ENCODE data around the gene CSNK1G3. TPM values are rescaled to one million over a fixed set of nuclear protein-coding genes. Genes with fewer than 3 reads are reported as not detected.

The CSNK1G3 gene
- total and polyA plus RNA-seq, 2 experiments from 2014 or later = 19.6 to 65.1 TPM

DNA sequence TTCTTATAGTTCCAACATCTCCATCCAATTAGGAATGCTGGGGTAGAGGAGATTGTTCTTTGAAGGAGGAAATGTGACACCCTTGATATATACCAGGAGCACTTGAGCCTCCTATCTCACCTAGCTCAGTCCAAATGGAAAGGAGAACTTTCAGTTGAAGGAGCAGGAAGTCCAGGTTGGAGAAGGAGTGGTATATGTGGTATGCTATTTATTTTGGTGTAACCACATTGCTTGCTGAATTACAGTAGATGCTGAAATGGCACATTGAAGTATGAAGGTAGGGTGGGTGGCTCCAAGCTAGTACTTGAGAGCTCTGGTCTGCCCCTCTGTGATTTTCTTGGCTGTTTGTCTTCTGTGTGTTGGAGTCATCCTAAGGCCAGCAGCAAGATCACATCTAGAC, 6.1 kb downstream of the CSNK1G3 start:
- ATAC-seq (no peak; the same call in 2 of the 3 replicates), DNase-seq (ENCODE audit: low spot score) (no peak)
- Histone ChIP-seq H3K4me1 (ENCODE audit: insufficient read depth) (peaks cover 16% of the 10 kb centered on the region), H3K27me3 (ENCODE audit: insufficient read depth) (no peaks in the 10 kb centered on the region), H3K79me2 (replicated peaks; ENCODE audit: insufficient read depth) (peaks cover 100% of the 10 kb centered on the region), H3F3A (replicated peaks; ENCODE audit: low read depth) (no peaks in the 10 kb centered on the region), H2AFZ (no peak overlapping the region), H3K4me3 (no peak overlapping the region), H3K36me3 (ENCODE audit: insufficient read depth) (no peaks in the 10 kb centered on the region), H3K27ac (ENCODE audit: low read depth) (no peak overlapping the region), H3K4me2 (0 out of 2 replicates have a peak overlapping the region, but pooled peaks have one; percentile 3), H3K9me2 (ENCODE audit: insufficient read depth) (no peaks in the 10 kb centered on the region), H4K20me1 (replicated peaks; ENCODE audit: insufficient read depth) (peaks cover 46% of the 10 kb centered on the region)
- no peaks in the 10 kb centered on the region for H3K36me3 Mint-ChIP-seq (ENCODE audit: low read depth)
- TF ChIP-seq STAT1 (IDR thresholded peaks at IDR 0.05; ENCODE audit: unreplicated experiment) (no peak), CREB1 (CRISPR knock-in tag; IDR thresholded peaks at IDR 0.05; ENCODE audit: low read depth) (no peak)
- TF ChIP-seq, protein P1, sequence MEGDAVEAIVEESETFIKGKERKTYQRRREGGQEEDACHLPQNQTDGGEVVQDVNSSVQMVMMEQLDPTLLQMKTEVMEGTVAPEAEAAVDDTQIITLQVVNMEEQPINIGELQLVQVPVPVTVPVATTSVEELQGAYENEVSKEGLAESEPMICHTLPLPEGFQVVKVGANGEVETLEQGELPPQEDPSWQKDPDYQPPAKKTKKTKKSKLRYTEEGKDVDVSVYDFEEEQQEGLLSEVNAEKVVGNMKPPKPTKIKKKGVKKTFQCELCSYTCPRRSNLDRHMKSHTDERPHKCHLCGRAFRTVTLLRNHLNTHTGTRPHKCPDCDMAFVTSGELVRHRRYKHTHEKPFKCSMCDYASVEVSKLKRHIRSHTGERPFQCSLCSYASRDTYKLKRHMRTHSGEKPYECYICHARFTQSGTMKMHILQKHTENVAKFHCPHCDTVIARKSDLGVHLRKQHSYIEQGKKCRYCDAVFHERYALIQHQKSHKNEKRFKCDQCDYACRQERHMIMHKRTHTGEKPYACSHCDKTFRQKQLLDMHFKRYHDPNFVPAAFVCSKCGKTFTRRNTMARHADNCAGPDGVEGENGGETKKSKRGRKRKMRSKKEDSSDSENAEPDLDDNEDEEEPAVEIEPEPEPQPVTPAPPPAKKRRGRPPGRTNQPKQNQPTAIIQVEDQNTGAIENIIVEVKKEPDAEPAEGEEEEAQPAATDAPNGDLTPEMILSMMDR (conservative IDR thresholded peaks at IDR 0.05; ENCODE audit: low read depth in 2 of 2) = no peak
- TF ChIP-seq, protein P2, sequence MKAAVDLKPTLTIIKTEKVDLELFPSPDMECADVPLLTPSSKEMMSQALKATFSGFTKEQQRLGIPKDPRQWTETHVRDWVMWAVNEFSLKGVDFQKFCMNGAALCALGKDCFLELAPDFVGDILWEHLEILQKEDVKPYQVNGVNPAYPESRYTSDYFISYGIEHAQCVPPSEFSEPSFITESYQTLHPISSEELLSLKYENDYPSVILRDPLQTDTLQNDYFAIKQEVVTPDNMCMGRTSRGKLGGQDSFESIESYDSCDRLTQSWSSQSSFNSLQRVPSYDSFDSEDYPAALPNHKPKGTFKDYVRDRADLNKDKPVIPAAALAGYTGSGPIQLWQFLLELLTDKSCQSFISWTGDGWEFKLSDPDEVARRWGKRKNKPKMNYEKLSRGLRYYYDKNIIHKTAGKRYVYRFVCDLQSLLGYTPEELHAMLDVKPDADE (IDR thresholded peaks at IDR 0.05) = no peak
- H3K4me1 Mint-ChIP-seq = peaks cover 49% of the 10 kb centered on the region
- peaks cover 1% of the 10 kb centered on the region for H3K27me3 Mint-ChIP-seq (ENCODE audit: insufficient read depth, low read depth, poor library complexity)
- no peak overlapping the region for H3K27ac Mint-ChIP-seq
- H3K4me3 Mint-ChIP-seq = no peak overlapping the region
- H3K9me3 Mint-ChIP-seq = no peaks in the 10 kb centered on the region

DNA sequence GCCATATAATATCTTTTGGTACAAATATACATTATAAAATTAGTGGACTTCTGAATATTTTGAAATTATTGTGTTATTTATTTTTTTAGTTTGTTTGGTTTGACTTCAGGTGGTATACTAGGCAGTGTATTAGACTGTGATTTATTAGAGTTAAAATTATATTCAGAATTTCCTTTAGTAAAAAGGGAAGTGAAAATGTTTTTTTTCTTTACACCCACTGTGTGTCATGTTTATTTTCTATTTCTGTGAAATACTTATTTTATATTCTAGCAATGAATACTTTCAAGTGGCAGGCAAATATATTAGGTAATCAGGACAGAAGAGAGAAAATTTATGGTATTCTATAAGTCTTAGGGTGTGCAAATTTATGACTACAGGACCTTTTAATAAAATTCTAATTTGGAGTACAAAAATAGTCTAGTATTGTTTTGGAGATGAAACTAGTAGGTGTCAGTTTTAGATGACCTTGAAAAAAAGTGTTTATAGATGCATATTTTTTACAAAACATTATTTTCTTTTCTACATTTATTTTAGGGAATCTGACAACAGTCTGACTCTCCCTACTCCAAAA, 8.8 kb downstream of the CSNK1G3 start:
- peaks cover 41% of the 10 kb centered on the region for H4K20me1 ChIP-seq (replicated peaks; ENCODE audit: insufficient read depth)
- H3K27me3 ChIP-seq (ENCODE audit: insufficient read depth) = no peaks in the 10 kb centered on the region
- no peak overlapping the region for H3K4me3 Mint-ChIP-seq
- no peak overlapping the region for H3K4me3 ChIP-seq
- ATAC-seq = no peak
- H3K79me2 ChIP-seq (replicated peaks; ENCODE audit: insufficient read depth) = peaks cover 99% of the 10 kb centered on the region
- H3K4me2 ChIP-seq = no peak overlapping the region
- no peak overlapping the region for H3K27ac ChIP-seq (ENCODE audit: low read depth)
- H3F3A ChIP-seq (replicated peaks; ENCODE audit: low read depth) = no peaks in the 10 kb centered on the region
- no peaks in the 10 kb centered on the region for H3K36me3 Mint-ChIP-seq (ENCODE audit: low read depth)
- H3K9me3 Mint-ChIP-seq = no peaks in the 10 kb centered on the region
- H3K27me3 Mint-ChIP-seq (ENCODE audit: insufficient read depth, low read depth, poor library complexity) = no peaks in the 10 kb centered on the region
- peaks cover 9% of the 10 kb centered on the region for H3K4me1 ChIP-seq (ENCODE audit: insufficient read depth)
- peaks cover 36% of the 10 kb centered on the region for H3K4me1 Mint-ChIP-seq
- no peaks in the 10 kb centered on the region for H3K36me3 ChIP-seq (ENCODE audit: insufficient read depth)
- H3K27ac Mint-ChIP-seq = no peak overlapping the region
- no peaks in the 10 kb centered on the region for H3K9me2 ChIP-seq (ENCODE audit: insufficient read depth)
- DNase-seq (ENCODE audit: low spot score) = no peak
- H2AFZ ChIP-seq = no peak overlapping the region
- TF ChIP-seq, protein P2 (IDR thresholded peaks at IDR 0.05) = no peak
- TF ChIP-seq STAT1 (IDR thresholded peaks at IDR 0.05; ENCODE audit: unreplicated experiment) (no peak), ZNF331 (CRISPR knock-in tag; IDR thresholded peaks at IDR 0.05; ENCODE audit: low read depth) (no peak)
- TF ChIP-seq, protein P3, sequence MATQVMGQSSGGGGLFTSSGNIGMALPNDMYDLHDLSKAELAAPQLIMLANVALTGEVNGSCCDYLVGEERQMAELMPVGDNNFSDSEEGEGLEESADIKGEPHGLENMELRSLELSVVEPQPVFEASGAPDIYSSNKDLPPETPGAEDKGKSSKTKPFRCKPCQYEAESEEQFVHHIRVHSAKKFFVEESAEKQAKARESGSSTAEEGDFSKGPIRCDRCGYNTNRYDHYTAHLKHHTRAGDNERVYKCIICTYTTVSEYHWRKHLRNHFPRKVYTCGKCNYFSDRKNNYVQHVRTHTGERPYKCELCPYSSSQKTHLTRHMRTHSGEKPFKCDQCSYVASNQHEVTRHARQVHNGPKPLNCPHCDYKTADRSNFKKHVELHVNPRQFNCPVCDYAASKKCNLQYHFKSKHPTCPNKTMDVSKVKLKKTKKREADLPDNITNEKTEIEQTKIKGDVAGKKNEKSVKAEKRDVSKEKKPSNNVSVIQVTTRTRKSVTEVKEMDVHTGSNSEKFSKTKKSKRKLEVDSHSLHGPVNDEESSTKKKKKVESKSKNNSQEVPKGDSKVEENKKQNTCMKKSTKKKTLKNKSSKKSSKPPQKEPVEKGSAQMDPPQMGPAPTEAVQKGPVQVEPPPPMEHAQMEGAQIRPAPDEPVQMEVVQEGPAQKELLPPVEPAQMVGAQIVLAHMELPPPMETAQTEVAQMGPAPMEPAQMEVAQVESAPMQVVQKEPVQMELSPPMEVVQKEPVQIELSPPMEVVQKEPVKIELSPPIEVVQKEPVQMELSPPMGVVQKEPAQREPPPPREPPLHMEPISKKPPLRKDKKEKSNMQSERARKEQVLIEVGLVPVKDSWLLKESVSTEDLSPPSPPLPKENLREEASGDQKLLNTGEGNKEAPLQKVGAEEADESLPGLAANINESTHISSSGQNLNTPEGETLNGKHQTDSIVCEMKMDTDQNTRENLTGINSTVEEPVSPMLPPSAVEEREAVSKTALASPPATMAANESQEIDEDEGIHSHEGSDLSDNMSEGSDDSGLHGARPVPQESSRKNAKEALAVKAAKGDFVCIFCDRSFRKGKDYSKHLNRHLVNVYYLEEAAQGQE (IDR thresholded peaks at IDR 0.05; ENCODE audit: unreplicated experiment) = no peak
